Measurements from ENCODE around the gene C8A.

Gene C8A

GRCh38 chr1:56854521-56855099 lies at the start of gene C8A:
Gene C8A (plus strand): TSS chr1:56854797. CDS start chr1:56854902, 105 bp downstream.
- DNase-seq (ENCODE audit: low spot score): no peak

GRCh38 chr1:56806804-56807203 lies 47.8 kb upstream of the C8A start:
- DNase-seq (ENCODE audit: low spot score): no peak

- no peak for DNase-seq (ENCODE audit: low spot score)
Measured at GRCh38 chr1:56808410-56808809, 46.2 kb upstream of the C8A start.

GRCh38 chr1:56811331-56811730 lies 43.3 kb upstream of the C8A start:
- DNase-seq (ENCODE audit: low spot score): no peak

GRCh38 chr1:56814205-56814604 lies 40.4 kb upstream of the C8A start:
- DNase-seq (ENCODE audit: low spot score): no peak

GRCh38 chr1:56816264-56816663 lies 38.3 kb upstream of the C8A start:
- DNase-seq (ENCODE audit: low spot score): no peak

- no peak for DNase-seq (ENCODE audit: low spot score)
Measured at GRCh38 chr1:56816909-56817308, 37.7 kb upstream of the C8A start.

GRCh38 chr1:56817716-56818463 lies 36.7 kb upstream of the C8A start:
- DNase-seq (ENCODE audit: low spot score): no peak

- no peak for DNase-seq (ENCODE audit: low spot score)
Measured at GRCh38 chr1:56819387-56819899, 35.2 kb upstream of the C8A start, which contains the start of gene FYB2. Gene FYB2 (minus strand): TSS chr1:56819404. CDS start chr1:56819290, 114 bp downstream.

GRCh38 chr1:56820755-56821461 lies 33.7 kb upstream of the C8A start:
- DNase-seq (ENCODE audit: low spot score): peak; percentile 39

GRCh38 chr1:56821462-56821797 lies 33.2 kb upstream of the C8A start:
- DNase-seq (ENCODE audit: low spot score): no peak

- no peak for DNase-seq (ENCODE audit: low spot score)
Measured at GRCh38 chr1:56824271-56824670, 30.3 kb upstream of the C8A start.

- no peak for DNase-seq (ENCODE audit: low spot score)
Measured at GRCh38 chr1:56824938-56825337, 29.7 kb upstream of the C8A start.

- no peak for DNase-seq (ENCODE audit: low spot score)
Measured at GRCh38 chr1:56825436-56825835, 29.2 kb upstream of the C8A start.

- no peak for DNase-seq (ENCODE audit: low spot score)
Measured at GRCh38 chr1:56827711-56828110, 26.9 kb upstream of the C8A start.

- DNase-seq (ENCODE audit: low spot score): no peak
Measured at GRCh38 chr1:56830052-56830451, 24.5 kb upstream of the C8A start.

- peak; percentile 62 for DNase-seq (ENCODE audit: low spot score)
Measured at GRCh38 chr1:56831871-56832693, 22.5 kb upstream of the C8A start.

- no peak for DNase-seq (ENCODE audit: low spot score)
Measured at GRCh38 chr1:56833088-56833487, 21.5 kb upstream of the C8A start.

- no peak for DNase-seq (ENCODE audit: low spot score)
Measured at GRCh38 chr1:56834137-56834900, 20.3 kb upstream of the C8A start.

GRCh38 chr1:56835657-56836056 lies 18.9 kb upstream of the C8A start:
- no peak for DNase-seq (ENCODE audit: low spot score)

GRCh38 chr1:56836359-56836758 lies 18.2 kb upstream of the C8A start:
- DNase-seq (ENCODE audit: low spot score): no peak
